ENCODE data around the gene ALAS1.

DNA sequence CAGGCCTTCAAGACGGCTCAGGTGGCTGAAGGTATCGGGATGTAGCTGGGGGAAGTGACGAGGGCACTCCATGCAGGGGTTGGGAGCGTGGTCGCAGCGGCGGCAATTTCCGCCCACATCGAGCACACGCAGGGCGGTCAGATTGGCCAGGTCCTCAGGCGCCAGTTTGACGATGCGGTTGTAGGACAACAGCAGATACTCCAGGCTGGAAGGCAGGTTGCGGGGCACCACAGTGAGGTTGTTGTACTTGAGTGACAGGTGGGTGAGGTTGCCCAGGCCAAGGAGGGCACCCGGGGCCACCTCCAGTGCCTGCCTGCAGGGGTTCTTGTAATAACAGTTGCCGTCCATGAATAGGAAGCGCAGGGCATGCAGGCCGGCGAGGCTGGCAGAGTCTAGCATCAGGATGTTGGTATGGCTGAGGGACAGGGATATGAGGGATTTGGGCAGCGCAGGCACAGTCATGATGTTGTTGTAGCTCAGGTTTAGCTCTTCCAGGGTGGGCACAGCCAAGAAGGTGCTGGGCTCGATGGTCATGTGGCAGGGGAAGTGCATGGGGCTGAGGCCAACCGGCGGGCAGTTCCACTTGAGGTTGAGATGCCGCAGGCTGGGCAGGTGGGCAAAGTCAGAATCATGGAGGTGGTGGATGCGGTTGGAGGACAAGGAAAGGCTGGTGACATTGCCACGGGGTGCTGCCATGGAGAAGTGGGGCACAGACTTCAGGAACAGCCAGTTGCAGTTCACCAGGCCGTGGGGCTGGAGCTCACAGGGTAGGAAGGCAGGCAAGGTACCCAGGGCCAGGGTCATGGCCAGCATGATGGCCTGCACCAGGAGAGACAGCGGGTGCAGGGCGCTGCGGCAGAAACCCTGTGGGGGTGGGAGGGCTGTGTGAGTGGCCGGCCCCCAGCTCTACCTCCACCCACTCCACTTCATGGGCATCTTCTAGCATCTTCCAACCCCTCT is 25.8 kb downstream of the ALAS1 start:
- TF ChIP-seq, protein P1, sequence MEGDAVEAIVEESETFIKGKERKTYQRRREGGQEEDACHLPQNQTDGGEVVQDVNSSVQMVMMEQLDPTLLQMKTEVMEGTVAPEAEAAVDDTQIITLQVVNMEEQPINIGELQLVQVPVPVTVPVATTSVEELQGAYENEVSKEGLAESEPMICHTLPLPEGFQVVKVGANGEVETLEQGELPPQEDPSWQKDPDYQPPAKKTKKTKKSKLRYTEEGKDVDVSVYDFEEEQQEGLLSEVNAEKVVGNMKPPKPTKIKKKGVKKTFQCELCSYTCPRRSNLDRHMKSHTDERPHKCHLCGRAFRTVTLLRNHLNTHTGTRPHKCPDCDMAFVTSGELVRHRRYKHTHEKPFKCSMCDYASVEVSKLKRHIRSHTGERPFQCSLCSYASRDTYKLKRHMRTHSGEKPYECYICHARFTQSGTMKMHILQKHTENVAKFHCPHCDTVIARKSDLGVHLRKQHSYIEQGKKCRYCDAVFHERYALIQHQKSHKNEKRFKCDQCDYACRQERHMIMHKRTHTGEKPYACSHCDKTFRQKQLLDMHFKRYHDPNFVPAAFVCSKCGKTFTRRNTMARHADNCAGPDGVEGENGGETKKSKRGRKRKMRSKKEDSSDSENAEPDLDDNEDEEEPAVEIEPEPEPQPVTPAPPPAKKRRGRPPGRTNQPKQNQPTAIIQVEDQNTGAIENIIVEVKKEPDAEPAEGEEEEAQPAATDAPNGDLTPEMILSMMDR (IDR thresholded peaks at IDR 0.05; ENCODE audit: insufficient read depth, low read depth, low read length) = no peak
- no peak for TF ChIP-seq EZH2 (IDR thresholded peaks at IDR 0.05; ENCODE audit: insufficient read depth, low read length)
